LNCaP clone FGC (cell line): ENCODE data around the gene SAMD4A.

ENCODE experiments used
- DNase-seq: peaks from one replicate; pipeline ENCODE4 v3.0.0-alpha.2; 2011; ENCODE audit warnings: low read depth
- H3K4me3 ChIP-seq: 2 replicates; pipeline ENCODE4 v1.5.1; 2011; ENCODE audit warnings: mild to moderate bottlenecking, low read depth, low read length, control low read depth
- TF ChIP-seq, protein P1 (sequence below): IDR thresholded peaks from 2 replicates; pipeline ENCODE4 v1.5.1; 2012; ENCODE audit warnings: mild to moderate bottlenecking; ENCODE audit not compliant: control insufficient read depth, insufficient read depth; ENCODE audit errors: extremely low read depth

SAMD4A gene

DNA sequence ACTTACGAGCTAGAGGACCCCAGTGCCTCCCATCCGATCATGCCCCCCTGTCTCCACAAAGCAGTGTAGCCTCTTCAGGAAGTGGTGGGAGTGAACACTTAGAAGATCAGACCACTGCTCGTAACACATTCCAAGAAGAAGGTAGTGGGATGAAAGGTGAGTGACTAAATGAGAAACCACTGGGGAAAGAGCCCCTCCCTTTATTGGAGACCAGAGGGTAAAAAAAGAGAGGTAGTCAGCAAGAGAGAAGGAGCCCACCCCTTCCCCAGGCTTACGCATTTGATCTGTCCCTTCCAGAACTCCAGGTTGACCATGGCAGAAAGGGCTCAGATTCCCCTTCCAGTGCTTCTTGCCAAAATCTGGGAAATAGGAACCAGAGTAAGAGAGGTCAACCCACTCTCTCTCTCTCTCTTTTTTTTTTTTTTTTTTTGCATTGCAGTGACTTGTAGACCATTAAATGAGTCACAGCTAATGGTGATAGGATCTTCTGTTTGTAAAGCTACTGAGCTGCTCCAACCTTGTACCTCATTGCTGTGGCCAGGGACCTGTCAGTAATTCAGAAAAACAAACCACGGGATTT is 170.3 kb downstream of the SAMD4A start:
- TF ChIP-seq, protein P1, sequence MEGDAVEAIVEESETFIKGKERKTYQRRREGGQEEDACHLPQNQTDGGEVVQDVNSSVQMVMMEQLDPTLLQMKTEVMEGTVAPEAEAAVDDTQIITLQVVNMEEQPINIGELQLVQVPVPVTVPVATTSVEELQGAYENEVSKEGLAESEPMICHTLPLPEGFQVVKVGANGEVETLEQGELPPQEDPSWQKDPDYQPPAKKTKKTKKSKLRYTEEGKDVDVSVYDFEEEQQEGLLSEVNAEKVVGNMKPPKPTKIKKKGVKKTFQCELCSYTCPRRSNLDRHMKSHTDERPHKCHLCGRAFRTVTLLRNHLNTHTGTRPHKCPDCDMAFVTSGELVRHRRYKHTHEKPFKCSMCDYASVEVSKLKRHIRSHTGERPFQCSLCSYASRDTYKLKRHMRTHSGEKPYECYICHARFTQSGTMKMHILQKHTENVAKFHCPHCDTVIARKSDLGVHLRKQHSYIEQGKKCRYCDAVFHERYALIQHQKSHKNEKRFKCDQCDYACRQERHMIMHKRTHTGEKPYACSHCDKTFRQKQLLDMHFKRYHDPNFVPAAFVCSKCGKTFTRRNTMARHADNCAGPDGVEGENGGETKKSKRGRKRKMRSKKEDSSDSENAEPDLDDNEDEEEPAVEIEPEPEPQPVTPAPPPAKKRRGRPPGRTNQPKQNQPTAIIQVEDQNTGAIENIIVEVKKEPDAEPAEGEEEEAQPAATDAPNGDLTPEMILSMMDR: no peak
- no peak for DNase-seq
- no peak overlapping the region for H3K4me3 ChIP-seq

DNA sequence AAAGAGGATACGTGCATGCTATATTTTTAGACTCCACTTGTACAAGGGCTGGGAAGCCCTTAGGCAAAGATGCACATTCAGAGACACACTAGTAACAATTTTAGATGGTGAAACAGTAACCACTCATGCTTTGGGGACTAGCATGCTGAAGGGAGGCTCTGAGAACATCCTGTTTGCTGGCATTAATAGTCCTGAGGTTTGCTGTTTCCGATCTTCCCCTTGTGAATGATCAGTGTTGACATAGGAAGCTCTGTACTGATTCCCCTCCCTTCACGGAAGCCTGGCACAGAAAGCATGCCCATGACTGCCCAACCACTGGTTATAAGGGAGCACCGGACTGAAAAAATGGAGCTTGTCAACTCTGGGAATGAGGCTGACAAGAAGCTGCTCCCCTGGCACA is 171.1 kb downstream of the SAMD4A start:
- H3K4me3 ChIP-seq: no peak overlapping the region
- TF ChIP-seq, protein P1: no peak
- no peak for DNase-seq

DNA sequence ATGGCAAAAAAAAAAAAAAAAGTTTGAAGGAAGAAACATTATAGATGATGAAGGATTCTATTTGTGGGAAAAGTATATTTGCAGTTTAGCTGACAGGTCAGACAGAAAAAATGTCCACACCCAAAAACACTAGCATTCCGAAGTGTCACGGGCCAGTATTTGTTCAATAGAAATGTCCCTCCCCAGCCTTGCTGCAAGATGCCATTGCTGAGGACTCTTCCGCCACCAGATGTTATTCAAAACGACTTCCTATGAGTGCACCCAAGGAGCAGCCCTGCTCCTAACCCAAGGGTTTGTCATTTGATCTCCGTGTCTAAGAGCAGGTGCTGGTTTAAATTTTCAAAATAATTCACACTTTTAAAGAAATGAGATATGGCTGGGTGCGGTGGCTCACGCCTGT is 172.6 kb downstream of the SAMD4A start:
- TF ChIP-seq, protein P1: no peak
- no peak for DNase-seq
- no peak overlapping the region for H3K4me3 ChIP-seq

DNA sequence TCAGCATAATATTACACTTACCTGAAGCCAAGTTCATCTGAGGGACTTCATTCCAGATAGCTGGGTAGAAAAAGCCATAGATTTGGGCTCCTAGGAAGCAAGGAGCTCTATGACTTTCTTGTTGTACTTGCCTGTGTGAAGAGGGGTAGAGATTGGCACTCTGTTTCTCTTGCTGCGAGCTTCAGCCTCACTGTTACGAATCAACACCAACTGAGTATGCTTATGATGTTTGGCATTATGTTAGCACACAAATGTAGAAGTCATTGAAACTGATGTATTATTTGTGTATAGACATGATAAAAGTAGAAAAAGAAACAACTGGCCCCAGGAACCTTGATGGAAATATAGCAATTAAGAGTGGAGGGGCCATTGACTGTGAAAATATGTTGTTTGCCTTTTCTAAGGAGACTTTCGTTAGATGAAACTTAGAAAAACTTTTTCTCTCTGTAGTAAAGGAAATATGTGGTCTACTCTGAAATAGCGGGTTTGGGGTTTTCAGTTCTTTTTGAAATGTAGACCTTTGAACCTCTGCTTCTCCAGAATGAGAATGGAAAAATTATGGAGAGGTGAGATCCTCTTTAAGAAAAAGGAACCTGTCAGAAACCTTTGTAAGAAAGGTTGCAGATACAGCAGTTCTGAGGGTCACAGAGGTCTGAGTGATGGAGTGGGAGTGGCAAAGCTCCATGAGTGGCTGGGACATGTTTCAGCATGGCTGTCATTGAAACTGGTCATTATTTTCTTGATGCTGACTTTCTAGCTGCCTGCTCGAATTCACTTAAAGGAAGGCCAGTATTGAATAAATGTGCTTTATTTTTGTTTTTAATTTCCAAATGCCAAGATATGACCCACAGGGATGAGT is 175.8 kb downstream of the SAMD4A start:
- TF ChIP-seq, protein P1: no peak
- no peak overlapping the region for H3K4me3 ChIP-seq
- no peak for DNase-seq

DNA sequence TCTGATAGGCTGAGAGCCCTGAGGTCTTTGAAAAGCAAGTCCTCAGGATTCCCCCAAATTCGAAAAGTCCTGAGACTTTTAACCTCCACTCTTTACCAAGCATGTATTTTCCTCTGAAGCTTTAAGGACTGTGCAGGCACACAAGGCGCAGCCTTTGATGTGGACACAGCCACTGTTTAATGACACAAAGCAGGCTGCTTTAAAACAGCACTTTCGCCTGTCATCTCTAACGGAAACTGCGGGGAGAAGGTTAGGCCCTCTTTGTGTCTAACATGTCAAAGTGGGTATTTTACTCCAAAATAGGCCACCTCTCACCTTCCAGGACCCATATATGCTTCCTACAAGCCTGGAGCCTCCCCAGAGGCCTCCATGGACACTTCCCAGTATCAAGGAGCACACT is 176.5 kb downstream of the SAMD4A start:
- no peak overlapping the region for H3K4me3 ChIP-seq
- DNase-seq: no peak
- TF ChIP-seq, protein P1: no peak

DNA sequence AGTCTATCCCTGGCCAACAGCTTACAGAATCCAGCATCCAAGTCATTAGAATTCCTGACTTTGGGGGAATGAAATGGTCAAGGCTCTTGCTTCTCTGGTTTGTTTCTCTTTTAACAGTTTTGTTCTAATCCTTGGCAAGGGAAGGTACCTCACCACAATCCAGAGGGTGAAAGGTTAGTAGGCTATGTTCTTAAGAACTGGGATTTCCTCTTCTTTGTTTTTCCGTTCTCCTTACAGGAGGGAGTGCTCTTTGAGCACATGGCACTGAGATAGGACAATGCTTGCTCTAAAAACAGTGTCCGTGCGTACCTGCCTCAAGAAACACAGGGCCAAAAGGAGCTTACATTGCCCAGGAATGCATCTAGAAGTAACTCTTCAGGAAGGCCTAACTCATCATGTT is 179.1 kb downstream of the SAMD4A start:
- TF ChIP-seq, protein P1: no peak
- no peak for DNase-seq
- H3K4me3 ChIP-seq: no peak overlapping the region
